ENCODE results near the gene LCK.

DNA sequence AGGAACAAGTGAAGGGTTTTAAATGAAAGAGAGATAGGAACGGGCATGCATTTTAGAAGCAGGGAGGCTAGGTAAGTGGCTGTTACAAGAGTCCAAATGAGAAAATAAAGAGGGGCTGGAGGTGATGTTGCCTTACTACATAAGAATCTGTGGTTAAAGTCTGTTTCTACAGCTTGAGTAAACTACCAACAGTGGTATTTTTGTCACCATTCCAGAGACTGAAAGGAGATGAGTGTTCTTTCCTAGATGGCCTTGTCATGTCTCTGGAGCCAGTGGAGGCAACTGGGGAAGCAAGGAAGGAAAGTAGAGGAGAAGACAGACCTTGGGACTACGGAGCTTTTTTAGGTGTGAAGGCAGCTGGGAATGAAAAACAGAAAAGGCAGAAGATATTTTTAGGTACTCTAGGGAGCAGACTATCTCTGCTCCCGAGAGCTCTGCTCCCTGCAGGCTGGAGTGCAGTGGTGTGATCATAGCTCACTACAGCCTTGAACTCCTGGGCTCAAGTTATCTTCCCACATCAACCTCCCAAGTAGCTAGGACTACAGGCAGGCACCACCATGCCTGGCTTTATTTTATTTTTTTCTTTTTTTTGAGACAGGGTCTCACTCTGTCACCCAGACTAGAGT is 53.0 kb downstream of the LCK start:
- TF ChIP-seq, protein P1, sequence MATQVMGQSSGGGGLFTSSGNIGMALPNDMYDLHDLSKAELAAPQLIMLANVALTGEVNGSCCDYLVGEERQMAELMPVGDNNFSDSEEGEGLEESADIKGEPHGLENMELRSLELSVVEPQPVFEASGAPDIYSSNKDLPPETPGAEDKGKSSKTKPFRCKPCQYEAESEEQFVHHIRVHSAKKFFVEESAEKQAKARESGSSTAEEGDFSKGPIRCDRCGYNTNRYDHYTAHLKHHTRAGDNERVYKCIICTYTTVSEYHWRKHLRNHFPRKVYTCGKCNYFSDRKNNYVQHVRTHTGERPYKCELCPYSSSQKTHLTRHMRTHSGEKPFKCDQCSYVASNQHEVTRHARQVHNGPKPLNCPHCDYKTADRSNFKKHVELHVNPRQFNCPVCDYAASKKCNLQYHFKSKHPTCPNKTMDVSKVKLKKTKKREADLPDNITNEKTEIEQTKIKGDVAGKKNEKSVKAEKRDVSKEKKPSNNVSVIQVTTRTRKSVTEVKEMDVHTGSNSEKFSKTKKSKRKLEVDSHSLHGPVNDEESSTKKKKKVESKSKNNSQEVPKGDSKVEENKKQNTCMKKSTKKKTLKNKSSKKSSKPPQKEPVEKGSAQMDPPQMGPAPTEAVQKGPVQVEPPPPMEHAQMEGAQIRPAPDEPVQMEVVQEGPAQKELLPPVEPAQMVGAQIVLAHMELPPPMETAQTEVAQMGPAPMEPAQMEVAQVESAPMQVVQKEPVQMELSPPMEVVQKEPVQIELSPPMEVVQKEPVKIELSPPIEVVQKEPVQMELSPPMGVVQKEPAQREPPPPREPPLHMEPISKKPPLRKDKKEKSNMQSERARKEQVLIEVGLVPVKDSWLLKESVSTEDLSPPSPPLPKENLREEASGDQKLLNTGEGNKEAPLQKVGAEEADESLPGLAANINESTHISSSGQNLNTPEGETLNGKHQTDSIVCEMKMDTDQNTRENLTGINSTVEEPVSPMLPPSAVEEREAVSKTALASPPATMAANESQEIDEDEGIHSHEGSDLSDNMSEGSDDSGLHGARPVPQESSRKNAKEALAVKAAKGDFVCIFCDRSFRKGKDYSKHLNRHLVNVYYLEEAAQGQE (IDR thresholded peaks at IDR 0.05; ENCODE audit: unreplicated experiment): no peak
- no peak for TF ChIP-seq ZNF114 (CRISPR knock-in tag; IDR thresholded peaks at IDR 0.05)

Measured in GM23338 (cell line).